Forelimb muscle (tissue), 1 donor: ENCODE data around the gene SLC4A1AP. TPM values are rescaled to one million over a fixed set of nuclear protein-coding genes. Genes with fewer than 3 reads are reported as not detected.

ENCODE experiments used
- DNase-seq: peaks from one replicate; pipeline ENCODE4 v3.0.0-alpha.2; 2013; ENCODE audit warnings: low read depth
- polyA plus RNA-seq: library from polyadenylated mRNA; unstranded; fragments of 120-200 nt; gene quantifications from one replicate; pipeline ENCODE4 v1.2.1, GENCODE V29; 2013; ENCODE audit not compliant: insufficient read length

SLC4A1AP gene
- polyA plus RNA-seq, 1 donor, result 23.9 TPM

DNA sequence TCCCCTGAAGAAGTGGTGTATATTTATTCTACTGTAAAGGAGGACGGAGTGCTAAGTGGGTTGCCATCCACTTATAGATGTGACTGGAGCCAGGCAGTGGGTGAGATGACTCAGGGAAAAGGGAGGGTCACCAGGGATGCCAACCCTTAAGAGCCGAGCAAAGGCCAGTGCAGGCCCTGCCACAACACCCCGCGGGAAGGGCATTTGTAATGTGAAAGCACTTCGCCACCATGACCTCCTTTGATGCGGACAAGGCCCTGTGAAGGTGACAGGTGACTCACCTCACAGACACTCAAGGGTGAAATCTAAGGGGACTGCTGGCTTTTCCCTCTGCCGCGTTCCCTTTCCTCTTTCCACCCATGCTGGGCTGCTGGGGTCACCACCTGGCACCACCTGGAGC, 57.6 kb downstream of the SLC4A1AP start:
- DNase-seq, result no peak

DNA sequence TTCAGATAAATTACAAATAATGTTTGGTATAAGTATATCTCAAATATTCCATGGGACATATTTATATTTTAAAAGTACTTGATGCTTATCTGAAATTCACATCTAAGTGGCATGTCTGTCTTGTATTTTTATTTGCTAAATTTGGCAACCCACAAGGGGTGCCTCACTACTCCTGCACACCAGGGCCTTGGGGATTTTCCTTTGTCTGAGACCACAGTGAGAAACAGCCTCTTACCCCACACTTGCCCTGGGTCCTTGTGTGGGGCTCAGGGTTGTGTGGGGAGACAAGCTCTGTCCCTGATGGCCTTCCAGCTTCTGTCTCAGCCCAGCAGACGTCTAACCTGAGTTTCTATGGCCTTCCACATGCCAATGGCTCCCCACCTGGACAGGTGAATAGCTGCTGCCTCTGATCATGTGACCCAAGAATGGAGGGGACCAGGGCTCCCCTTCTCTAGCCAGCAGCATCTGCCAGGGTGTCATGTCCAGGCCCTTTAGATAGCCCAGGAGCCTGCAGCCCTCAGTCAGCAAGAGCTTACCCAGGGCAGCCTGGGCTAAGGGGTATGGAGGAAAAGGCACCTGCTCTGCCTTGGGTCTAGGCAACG, 58.3 kb downstream of the SLC4A1AP start:
- no peak for DNase-seq

DNA sequence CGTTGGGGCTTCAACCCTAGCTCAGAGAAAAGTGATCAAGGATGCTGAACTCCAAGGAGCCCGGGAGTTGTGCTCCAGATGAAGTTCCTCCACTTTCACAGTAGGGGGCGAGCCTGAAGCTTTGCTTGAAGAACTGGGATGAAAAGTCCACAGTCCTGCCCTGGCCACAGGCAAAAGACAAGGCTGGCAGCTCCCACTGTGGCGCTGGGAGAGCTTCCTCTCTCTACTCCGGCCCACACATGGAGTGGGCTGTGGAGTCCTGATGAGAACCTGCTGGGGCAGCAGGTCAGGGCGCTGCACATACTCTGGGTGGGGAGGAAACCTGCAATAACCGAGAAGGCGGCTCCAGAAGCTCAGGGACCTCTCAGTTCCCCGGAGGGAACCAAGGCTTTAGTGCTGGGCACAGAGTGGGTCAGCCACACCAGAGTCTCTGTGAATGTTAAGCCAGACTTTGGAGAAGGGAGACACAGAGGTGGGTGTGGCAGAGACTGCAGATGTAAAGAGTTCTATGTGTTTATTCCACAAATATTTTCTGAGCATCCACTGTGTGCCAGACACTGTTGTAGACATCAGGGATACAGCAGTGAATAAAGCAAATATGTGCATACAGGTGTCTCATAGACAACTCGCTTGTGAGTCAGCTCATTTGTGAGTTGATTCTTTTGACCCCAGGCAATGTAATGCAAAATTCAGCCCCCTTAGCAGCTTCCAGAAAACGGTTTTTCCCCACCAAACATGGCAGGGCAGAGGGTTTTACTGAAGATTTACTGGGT, 59.9 kb downstream of the SLC4A1AP start:
- no peak for DNase-seq

DNA sequence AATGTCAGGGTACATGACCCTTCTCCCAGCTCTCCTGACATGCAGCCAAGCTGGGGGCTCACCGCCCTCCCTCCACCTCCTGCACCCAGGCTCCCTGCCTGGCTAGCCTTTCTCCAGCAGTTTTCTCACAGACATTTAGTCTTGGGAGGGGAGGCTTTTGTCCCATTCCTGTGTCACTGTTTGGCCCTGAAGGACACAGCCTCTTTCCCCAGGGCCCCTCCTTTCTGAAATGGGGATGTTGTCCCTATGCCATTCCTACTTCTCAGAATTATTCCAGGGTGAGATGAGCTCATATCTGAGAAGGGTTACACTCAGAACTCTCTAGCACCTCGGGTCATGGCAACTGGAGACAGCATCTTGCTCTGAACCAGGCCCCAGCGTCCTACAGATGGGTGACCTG, 60.5 kb downstream of the SLC4A1AP start:
- DNase-seq, result no peak

DNA sequence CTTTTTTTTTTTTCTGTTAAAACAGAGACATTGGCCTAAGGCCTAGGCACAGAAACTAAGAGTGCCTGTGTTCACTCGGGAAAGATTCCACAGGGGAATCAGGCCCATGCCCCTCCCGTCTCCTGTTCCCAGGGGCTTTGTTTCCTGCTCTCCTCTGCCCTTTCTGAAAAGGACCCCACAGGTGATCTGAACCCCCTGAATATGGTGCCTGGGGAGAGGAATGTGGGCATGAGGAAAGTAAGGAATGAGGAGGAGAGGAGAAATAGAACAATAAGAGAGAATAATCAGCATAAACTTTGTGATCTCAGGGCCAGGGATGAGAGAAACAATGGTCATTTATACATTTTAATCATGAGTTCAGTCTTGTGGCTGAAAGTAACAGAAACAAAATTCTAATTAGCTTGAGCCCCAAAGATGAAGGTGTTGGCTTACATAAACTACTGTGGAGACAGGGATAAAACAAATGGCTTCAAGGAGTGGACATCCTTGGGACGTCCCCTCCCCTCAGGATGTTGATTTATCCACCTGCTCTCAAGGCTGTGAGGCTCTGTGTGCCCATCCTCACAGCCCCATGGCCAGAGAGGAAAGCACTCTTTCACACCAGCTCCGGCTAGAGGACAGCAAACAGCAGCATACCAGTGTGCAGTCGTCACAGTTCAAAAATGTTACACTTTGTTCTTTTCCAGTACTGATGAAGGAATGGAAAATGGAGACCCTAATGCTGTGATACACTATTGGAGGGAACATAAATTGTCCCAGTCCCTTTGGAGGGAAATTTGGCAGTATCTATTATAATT, 61.4 kb downstream of the SLC4A1AP start:
- DNase-seq, result no peak

DNA sequence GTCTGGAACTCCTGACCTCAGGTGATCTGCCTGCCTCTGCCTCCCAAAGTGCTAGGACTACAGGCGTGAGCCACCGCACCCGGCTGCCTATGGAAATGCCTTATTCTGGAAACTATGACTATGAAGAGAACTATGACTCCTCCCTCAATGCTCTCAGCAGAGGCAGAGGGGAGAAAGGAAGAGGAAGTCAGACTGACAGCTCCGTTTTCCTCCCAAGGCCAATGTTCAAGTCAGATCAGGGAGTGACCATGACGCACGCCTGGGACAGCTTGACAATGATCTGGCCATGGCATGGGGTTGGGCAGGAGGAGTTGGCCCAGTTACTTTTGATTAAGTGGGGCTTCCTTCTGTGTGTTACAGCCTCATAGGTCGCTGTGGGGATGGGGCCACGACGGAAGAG, 63.6 kb downstream of the SLC4A1AP start:
- DNase-seq, result no peak

DNA sequence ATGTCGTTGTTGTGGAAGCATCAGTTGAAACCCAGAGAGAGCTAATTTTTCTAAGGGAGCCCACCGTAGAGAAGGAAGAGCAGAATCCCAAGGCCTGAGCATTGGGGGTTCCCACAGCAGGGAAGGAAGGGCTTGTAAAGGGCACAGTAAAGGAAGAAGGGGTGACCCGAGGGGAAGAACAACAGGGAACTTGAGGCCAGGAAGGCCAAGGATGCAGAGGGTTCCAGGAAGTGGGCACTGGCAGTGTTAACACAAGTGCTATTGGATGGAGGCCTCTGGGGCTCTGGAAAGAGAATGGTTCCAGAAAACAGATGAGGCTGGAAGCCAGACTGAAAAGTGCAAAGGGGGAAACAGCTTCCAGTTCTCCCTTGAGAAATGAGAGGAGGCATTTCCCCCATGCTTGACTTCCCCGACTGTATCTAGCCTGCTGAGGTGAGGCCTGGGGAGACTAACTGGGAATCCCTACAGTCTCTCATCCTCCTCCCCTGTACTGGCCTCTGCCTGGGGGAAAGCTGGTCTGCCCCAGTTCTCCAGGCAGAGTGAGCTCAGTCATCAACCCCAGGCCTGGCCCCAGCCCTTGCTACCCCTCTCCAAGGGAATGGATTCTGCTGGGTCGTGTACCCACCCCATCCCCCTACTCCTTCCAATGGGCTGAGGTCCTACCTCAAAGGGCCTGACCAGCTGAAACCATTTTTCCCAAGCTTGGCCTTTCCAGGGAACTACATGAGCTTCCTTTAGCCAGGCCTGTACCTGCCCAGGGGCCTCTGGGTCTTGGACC, 64.6 kb downstream of the SLC4A1AP start:
- no peak for DNase-seq

DNA sequence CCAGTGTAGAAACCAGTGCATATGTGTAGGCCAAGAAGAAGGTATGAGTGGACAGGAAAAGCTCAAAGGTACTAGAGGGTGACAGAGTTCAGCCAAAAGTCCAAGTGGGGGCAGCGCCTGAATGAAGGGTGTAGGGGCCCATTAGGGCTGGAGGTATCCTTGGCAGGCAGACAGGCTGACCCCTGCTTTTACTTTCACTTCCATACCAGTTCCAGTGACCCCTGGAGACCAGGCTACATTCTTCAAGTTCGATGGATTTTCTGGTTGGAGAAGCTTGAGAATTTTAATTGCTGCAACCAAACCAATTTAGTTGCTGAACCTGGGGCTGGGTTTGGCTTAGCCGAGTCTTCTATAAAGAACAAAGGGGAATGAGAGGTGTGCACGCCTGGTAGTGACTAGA, 65.5 kb downstream of the SLC4A1AP start:
- DNase-seq, result no peak

DNA sequence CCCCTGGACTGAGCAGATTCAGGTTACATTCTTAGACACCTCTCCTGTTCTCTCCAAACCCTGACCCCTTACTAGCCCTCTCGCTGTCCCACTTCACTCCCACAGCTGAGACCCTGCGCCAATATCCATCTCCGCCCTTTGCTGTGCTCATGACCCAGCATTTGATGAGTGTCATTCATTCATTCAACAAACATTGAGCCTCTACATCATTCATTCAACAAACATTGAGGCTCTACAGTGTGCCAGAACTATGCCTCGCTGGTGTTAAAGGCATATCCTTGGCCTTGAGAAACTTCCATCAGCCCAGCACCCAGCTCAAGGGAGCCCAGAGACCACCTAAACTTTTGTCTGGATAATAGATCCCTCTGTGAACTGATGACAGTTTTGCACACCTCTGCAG, 65.9 kb downstream of the SLC4A1AP start:
- DNase-seq, result no peak

DNA sequence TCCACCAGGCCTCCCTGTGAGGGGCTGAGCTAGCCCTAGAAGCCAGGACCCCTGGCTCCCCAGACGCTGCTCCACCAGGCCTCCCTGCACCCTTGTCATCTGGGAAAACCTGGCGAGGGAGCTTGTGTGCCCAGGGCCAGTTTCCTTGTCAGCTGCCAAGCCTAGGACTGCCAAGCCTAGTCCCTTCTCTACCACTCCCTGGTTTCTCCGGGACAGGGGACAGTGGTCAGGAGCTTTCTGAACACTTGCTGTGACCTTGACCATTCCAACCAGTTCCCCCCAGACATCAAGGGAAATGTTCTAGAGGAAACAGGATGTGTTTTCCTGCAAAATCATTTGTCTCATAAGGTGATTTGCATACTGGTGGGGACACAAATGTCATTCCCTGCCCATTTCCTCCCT, 66.6 kb downstream of the SLC4A1AP start:
- DNase-seq, result no peak

DNA sequence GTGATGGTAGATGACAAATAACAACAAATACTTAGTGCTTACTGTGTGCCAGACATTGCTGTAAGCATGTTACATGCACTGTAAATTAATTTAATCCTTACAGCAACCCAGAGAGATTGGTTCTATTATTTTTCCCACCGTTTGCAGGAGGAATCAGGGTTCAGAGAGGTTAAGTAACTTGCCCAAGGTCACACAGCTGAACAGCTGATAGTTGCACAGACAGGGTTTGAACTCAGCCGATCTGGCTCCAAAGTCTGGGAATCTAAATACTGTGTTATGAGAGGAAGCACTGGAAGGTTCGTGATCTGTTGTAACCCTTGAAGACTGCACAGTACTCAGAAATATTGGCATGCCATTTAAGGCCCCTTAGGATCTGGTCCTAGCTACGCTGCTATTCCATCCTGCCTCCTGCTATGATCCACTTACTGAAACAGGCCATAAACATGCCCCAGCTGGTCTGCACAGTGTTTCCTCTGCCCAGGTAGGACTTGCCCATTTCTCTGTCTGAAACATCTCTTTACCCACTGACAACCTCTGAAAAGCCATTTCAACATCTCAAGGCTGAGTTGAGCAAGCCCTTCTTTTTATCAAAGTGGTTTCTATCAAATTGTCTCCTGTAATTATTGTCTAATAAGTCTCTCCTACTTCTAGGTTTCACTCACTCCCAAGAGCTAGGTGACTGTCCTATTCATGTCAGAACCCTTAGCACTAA, 67.4 kb downstream of the SLC4A1AP start:
- DNase-seq, result no peak

DNA sequence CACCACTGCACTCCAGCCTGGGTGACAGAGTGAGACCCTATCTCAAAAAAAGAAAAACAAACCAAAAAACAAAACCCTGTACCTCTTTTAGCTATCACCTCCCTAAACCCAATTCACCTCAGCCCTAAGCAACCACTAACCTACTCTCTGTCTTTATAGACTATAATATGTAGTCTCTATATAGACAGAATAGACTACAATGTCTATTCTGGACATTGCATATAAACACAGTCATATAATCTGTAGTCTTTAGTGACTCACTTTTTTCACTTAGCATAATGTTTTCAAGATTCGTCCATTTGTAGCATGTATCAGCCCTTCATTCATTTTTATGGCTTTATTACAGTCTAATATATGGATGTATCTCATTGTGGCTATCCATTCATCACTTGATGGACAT, 70.6 kb downstream of the SLC4A1AP start:
- no peak for DNase-seq

DNA sequence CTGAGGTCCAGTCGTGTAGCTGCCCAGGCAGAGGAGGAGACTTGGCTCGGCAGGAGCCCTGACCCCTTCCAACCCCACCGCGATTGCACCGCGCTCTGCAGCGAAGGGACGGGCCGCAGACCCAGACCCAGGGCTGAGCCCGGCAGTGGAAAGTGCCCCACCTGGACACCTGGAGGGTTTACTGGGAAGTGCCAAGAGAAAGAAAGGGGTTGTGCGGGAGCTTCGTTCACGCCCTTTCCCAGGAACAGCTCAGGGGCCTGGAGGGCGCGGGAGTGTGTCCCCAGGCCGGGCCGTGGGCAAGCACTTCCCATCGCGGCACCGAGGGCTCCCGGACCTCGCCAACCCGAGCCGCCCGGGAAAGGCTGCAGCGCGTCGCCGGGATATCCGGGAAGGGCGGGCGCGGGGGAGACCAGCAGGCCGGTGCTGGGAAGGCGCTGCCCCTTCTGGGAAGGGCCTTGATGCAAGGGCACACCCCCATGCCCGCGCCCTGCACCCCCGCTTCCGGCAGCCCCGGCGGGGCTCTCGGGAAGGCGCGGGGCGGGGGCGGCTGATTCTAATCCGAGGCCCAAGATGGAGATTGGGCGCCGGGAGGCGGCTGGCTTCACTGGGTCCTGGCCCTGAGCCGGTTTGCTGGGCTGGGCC, 71.7 kb downstream of the SLC4A1AP start:
- DNase-seq, result no peak

DNA sequence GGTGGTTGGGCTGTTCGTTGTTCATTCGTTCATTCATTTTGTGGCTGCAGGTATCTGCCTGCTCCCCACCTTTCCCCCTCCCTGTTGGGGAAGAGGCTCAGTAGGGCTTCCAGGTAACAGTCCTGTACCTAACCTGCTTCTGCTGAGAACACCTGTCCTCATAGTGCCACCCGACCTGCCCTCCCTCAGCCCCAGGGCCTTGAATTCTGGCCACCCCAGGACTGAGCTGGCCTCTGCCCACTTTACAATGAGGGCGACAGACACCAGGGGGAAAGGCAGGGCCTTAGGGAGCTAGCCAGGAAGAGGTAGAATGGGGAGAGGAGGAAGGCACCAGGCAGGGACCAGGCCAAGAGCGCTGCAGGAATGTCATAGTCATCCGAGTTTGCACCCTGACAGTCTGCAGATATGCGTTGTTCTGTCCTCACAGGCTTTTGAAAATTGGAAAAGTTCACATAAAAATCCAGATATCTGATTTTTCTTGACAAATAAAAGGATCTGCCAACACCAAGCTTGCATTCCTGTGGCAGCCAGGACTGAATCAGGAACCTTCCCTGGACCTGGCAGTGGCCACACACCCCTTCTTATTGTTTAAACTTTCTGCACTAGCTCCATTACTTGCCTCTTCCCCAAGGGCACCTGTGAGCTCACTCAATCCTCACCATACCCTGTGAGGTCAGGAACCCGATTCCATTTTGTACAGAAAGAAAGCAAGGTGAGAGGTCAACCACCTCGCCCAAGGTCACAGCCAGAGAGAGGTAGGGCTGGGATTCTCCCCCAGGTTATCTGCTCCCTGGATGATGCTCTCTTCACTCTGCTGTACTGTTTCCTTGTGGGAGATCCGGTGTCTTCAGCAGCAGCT, 72.6 kb downstream of the SLC4A1AP start:
- no peak for DNase-seq

DNA sequence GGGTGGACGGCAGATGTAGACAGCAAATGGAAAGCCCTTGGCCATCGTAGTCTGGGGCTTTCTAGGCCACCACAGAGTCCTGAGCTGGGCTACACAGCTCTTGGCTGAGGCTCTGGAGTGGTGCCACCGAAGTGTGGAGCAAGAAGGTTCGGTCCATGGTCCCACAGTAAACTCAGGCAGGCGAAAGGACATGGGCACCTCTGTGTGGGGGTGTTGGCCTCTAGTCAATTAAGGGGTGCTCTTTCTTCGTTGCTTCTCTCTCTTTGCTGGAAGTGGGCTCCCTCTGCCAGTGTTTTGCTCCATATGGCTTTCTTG, 73.2 kb downstream of the SLC4A1AP start:
- no peak for DNase-seq

DNA sequence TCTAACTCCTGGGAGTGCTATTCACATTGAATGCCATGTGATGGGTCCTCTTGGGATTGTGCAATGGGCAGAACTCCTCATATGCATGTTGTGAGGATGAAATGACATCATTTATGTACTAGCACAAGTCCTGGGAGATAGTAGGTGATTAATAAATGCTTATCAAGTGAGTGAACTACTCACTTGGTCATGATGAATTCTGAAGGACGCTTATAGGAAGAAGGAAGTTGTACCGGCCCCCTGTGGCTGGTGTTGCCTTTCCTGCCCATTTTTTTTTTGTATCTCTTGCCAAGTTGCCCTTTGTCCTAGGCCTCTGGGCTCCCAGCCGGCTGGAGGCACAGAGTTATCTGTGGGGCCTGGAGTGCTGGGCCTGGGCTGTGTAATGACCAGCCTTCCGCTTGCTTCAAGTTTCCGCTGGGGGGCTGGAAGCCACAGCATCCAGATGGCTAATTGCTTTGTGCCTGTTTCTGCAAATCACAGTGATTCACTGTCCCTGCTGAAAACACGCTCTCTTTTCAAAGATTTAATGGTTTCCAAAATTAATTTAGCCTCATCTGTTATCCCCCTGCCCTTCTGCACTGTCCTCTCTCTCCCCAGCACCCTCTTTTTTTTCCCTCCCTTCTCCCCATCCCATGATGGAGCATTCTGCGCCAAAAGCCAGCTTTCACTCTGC, 74.1 kb downstream of the SLC4A1AP start:
- DNase-seq, result no peak

DNA sequence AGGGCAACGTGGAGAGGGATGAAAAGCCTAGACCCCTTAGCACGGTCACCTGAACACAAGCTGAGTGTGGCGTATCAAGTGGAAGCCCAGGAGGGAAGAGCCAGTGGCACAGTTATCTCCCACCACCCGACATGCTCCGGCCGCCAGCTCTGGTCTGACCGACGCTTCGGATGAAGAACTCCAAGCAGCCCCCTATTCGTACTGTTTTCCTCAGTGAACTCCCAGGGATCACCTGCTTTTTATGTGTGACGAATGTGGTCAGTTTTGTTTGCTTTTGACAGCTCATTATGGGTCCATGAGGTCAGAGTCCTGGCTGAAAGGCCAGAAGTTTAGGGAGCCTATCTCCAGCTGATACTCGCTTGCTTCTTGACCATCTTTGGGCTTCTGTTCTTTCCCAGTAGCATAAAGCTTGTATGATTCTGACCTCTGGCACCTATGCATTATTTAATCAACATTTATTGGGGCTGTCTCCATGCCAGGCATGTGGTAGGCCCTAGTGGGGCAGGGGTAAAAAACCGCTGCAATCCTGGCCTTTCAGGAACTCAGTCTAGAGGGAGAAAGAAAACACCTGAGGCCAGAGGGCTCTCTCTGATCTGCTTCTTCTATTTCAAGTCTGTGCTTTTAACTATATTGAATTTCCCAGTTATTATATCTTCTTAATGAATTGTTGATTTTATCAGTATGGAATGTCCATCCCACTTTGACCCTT, 74.8 kb downstream of the SLC4A1AP start:
- no peak for DNase-seq

DNA sequence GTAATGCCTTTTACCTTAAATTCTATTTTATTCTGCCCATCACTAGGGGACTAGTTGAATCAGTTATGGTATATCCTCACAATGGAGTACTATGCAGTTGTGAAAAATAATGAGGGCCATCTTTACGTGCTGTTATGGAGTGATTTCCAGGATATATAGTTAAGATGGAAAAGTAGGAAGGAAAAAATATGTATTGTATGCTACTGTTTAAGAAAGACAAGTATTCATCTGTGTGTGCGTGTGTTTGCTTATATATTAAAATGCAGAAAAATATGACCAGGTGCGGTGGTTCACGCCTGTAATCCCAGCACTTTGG, 75.3 kb downstream of the SLC4A1AP start:
- DNase-seq, result no peak

DNA sequence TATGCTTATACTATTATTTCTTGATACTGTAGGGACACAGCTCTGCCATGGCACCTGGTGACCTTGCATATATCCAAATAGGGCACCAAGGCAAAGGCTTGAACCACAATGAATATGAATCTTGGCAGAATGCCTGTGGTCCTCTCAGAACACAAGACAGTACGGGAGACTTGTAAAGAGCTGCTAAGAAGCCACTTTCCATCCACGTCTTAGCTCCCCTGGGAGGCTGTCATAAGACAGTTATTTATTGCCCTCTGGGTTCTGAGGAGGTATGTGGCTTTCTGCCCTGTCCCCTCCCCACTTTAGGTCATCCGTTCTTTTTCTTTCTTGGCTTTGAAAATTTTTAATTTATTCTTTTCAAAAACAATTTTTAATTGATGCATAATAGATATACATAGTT, 78.0 kb downstream of the SLC4A1AP start:
- DNase-seq, result no peak
